ENCODE measurements around the gene GPATCH8.
"Not testable (repeated sequence)": the region's sequence is repeated elsewhere in the genome, so short reads cannot be mapped to it uniquely, and the experiment has no call there.

The GPATCH8 gene

GRCh38 chr17:44529864-44530263, 26.7 kb upstream of the GPATCH8 start:
- DNase-seq (ENCODE audit: extremely low spot score, insufficient read length, low read depth) (no peak), FAIRE-seq (no peak)

- FAIRE-seq (no peak), DNase-seq (ENCODE audit: extremely low spot score, insufficient read length, low read depth) (no peak)
These were observed 24.7 kb upstream of the GPATCH8 start for GRCh38 chr17:44527954-44528353.

- FAIRE-seq, result no peak
- no peak for DNase-seq (ENCODE audit: extremely low spot score, insufficient read length, low read depth)
These were observed 23.9 kb upstream of the GPATCH8 start for GRCh38 chr17:44527102-44527501.

GRCh38 chr17:44523672-44523972, 20.4 kb upstream of the GPATCH8 start:
- FAIRE-seq (no peak), DNase-seq (ENCODE audit: extremely low spot score, insufficient read length, low read depth) (no peak)

- DNase-seq (ENCODE audit: extremely low spot score, insufficient read length, low read depth) (peak; percentile 45), FAIRE-seq (peak; percentile 53)
These were observed 19.9 kb upstream of the GPATCH8 start for GRCh38 chr17:44522883-44523671.

GRCh38 chr17:44518032-44518431, 14.8 kb upstream of the GPATCH8 start:
- no peak for FAIRE-seq
- no peak for DNase-seq (ENCODE audit: extremely low spot score, insufficient read length, low read depth)

GRCh38 chr17:44511241-44512134, 8.3 kb upstream of the GPATCH8 start:
- FAIRE-seq; DNase-seq (ENCODE audit: extremely low spot score, insufficient read length, low read depth): not testable (repeated sequence)

- not testable (repeated sequence) for DNase-seq (ENCODE audit: extremely low spot score, insufficient read length, low read depth); FAIRE-seq
These were observed 3.9 kb upstream of the GPATCH8 start for GRCh38 chr17:44506939-44507604.

- DNase-seq (ENCODE audit: extremely low spot score, insufficient read length, low read depth), result no peak
- FAIRE-seq, result peak; percentile 38
These were observed 534 bp downstream of the GPATCH8 start for GRCh38 chr17:44502598-44503146.

GRCh38 chr17:44501866-44502375, 1.3 kb downstream of the GPATCH8 start:
- FAIRE-seq (no peak), DNase-seq (ENCODE audit: extremely low spot score, insufficient read length, low read depth) (no peak)

- FAIRE-seq (no peak), DNase-seq (ENCODE audit: extremely low spot score, insufficient read length, low read depth) (no peak)
These were observed 3.5 kb downstream of the GPATCH8 start for GRCh38 chr17:44499722-44500121.

- DNase-seq (ENCODE audit: extremely low spot score, insufficient read length, low read depth), result no peak
- no peak for FAIRE-seq
These were observed 6.4 kb downstream of the GPATCH8 start for GRCh38 chr17:44496815-44497214.

GRCh38 chr17:44493339-44493738, 9.9 kb downstream of the GPATCH8 start:
- no peak for FAIRE-seq
- DNase-seq (ENCODE audit: extremely low spot score, insufficient read length, low read depth), result no peak

- DNase-seq (ENCODE audit: extremely low spot score, insufficient read length, low read depth), result no peak
- no peak for FAIRE-seq
These were observed 10.4 kb downstream of the GPATCH8 start for GRCh38 chr17:44492706-44493272.

- FAIRE-seq (no peak), DNase-seq (ENCODE audit: extremely low spot score, insufficient read length, low read depth) (no peak)
These were observed 13.6 kb downstream of the GPATCH8 start for GRCh38 chr17:44489581-44489980.

- DNase-seq (ENCODE audit: extremely low spot score, insufficient read length, low read depth), result no peak
These were observed 16.0 kb downstream of the GPATCH8 start for GRCh38 chr17:44487170-44487569.

GRCh38 chr17:44473367-44473766, 29.8 kb downstream of the GPATCH8 start:
- DNase-seq (ENCODE audit: extremely low spot score, insufficient read length, low read depth), result no peak
- FAIRE-seq, result no peak

More at GRCh38 chr17:44487170-44487569, 16.0 kb downstream of the GPATCH8 start:
- no peak for FAIRE-seq

- DNase-seq (ENCODE audit: extremely low spot score, insufficient read length, low read depth), result no peak
- no peak for FAIRE-seq
These were observed 33.5 kb downstream of the GPATCH8 start for GRCh38 chr17:44469676-44470075.

GRCh38 chr17:44467108-44467507, 36.1 kb downstream of the GPATCH8 start:
- no peak for DNase-seq (ENCODE audit: extremely low spot score, insufficient read length, low read depth)
- FAIRE-seq, result peak; percentile 74

GRCh38 chr17:44466339-44466738, 36.9 kb downstream of the GPATCH8 start:
- FAIRE-seq (no peak), DNase-seq (ENCODE audit: extremely low spot score, insufficient read length, low read depth) (no peak)
